ENCODE results near the gene CCDC150.
A peak's percentile ranks its signal among the peaks of the same experiment; 100 is the strongest.

CCDC150 gene

DNA sequence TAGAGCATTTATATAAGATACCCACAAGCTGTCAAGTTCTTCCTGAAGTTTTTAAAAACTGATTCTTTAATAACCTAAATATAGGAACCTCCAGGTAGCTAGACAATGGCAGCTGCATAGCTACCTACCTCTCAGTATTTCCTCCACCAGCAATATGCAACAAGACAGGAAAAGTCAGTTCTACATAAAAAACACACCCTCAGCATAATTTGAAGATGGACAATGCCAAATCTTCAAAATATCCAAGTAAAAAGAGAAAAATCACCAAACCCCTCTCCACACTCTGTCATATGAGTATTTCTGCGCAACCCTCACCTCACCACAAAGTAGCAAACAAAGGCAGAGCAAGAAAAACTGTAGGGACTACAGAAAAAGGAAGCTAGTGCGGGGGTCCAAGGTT lies 108.6 kb downstream of the CCDC150 start:
- in situ Hi-C loops (cut with HindIII; ENCODE audit: low sequenced_read_pairs) = no loop called here
- DNase-seq (ENCODE audit: low read depth) = no peak
- TF ChIP-seq, protein P1, sequence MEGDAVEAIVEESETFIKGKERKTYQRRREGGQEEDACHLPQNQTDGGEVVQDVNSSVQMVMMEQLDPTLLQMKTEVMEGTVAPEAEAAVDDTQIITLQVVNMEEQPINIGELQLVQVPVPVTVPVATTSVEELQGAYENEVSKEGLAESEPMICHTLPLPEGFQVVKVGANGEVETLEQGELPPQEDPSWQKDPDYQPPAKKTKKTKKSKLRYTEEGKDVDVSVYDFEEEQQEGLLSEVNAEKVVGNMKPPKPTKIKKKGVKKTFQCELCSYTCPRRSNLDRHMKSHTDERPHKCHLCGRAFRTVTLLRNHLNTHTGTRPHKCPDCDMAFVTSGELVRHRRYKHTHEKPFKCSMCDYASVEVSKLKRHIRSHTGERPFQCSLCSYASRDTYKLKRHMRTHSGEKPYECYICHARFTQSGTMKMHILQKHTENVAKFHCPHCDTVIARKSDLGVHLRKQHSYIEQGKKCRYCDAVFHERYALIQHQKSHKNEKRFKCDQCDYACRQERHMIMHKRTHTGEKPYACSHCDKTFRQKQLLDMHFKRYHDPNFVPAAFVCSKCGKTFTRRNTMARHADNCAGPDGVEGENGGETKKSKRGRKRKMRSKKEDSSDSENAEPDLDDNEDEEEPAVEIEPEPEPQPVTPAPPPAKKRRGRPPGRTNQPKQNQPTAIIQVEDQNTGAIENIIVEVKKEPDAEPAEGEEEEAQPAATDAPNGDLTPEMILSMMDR (IDR thresholded peaks at IDR 0.05; ENCODE audit: low read depth, low read length, missing control alignments) = no peak
- no peak overlapping the region for H3K4me3 ChIP-seq (ENCODE audit: low read depth, low read length)

- no peak for DNase-seq (ENCODE audit: low read depth)
- TF ChIP-seq, protein P1 (IDR thresholded peaks at IDR 0.05; ENCODE audit: low read depth, low read length, missing control alignments) = no peak
- in situ Hi-C loops (cut with HindIII; ENCODE audit: low sequenced_read_pairs) = no loop called here
- no peak overlapping the region for H3K4me3 ChIP-seq (ENCODE audit: low read depth, low read length)
These were observed 110.9 kb downstream of the CCDC150 start for GRCh38 chr2:196750291-196750923.

DNA sequence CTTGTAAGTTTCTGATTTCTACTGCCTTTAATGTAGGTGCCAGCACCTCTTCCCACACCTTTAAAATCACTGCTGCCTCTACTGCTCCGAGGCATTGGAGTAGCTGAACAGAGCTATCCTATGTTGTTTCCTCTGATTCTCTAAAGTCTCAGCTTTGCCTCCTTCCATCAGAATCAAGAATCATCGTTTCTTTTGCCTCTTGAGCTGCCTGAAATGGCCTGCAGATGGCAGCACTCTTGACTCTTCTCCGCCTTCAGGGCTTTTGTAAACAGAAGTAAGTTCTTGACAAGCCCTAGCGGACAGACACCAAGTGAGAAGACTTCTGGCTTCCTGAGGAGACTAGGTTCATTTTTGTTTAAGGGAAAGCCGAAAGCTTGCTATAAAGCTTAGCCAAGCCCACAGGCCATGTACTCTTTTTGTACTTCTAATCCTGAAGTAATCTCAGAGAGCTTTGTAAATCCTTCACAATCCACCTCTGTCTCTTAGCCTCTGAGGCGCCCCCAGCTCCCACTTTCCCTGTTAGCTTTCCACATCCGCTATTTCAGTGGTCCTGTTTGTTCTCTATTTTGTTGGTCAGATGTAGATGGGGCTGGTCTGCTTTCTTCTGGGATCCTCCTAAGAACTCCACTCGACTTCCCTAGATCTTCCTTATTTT lies 111.6 kb downstream of the CCDC150 start:
- no peak overlapping the region for H3K4me3 ChIP-seq (ENCODE audit: low read depth, low read length)
- DNase-seq (ENCODE audit: low read depth) = peak; percentile 22
- TF ChIP-seq, protein P1 (IDR thresholded peaks at IDR 0.05; ENCODE audit: low read depth, low read length, missing control alignments) = peak; percentile 71
- in situ Hi-C loops (cut with HindIII; ENCODE audit: low sequenced_read_pairs) = no loop called here

DNA sequence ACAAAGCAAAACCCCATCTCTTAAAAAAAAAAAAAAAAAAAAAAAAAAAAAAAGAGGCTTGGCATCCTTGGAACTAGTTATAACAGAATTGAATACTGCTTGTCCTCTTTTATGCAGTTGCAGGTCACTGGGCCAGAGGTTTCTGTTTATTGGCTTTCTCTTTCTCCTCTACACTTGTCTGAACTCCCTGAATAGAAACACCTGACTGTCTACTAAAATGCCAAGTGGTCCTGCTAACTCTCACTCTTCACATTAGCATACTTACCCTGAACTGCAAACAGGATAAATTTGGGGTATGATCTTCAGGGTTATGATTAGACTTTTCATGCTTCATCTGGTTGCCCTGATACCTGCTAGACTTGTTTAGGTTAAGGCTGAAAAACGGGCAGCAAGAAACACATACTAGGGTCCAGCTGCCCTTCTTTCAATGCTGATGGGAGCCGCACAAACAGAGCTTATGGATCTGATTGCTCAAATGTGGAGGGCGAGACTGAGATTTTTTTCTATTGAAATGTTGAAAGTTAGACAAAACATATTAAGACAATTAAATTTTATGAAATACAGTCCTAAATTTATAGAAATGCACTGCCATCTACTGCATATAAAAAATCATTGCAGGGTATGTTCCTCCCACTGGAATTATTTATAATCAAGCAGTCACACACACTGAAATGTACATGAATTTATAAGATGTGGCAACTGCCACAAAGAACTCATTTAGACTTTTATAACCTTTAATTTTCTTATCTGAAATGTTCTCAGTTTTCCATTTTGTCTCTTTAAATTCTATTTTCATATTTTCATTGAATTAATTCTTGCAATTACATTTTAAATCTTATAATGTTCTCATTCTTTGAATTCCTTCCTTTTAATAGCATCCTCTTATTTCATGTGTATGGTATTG lies 119.2 kb downstream of the CCDC150 start:
- peak; percentile 13 for DNase-seq (ENCODE audit: low read depth)
- in situ Hi-C loops (cut with HindIII; ENCODE audit: low sequenced_read_pairs) = no loop called here
- H3K4me3 ChIP-seq (ENCODE audit: low read depth, low read length) = no peak overlapping the region
- TF ChIP-seq, protein P1 (IDR thresholded peaks at IDR 0.05; ENCODE audit: low read depth, low read length, missing control alignments) = no peak

GRCh38 chr2:196759378-196759706 lies 119.8 kb downstream of the CCDC150 start:
- TF ChIP-seq, protein P1 (IDR thresholded peaks at IDR 0.05; ENCODE audit: low read depth, low read length, missing control alignments) = no peak
- no peak for DNase-seq (ENCODE audit: low read depth)
- in situ Hi-C loops (cut with HindIII; ENCODE audit: low sequenced_read_pairs) = no loop called here
- no peak overlapping the region for H3K4me3 ChIP-seq (ENCODE audit: low read depth, low read length)

- in situ Hi-C loops (cut with HindIII; ENCODE audit: low sequenced_read_pairs) = no loop called here
- H3K4me3 ChIP-seq (ENCODE audit: low read depth, low read length) = no peak overlapping the region
- no peak for DNase-seq (ENCODE audit: low read depth)
- TF ChIP-seq, protein P1 (IDR thresholded peaks at IDR 0.05; ENCODE audit: low read depth, low read length, missing control alignments) = no peak
These were observed 127.6 kb downstream of the CCDC150 start for GRCh38 chr2:196767101-196767500.

Data from astrocyte of the cerebellum (primary cell).